Activated CD4-positive, CD25-positive, alpha-beta regulatory T cell treated with anti-CD3 and anti-CD28 coated beads, Interleukin-2, amount 50 U/mL, for 24 hours (primary cell): Measurements from ENCODE around the gene CPE.
A peak's percentile ranks its signal among the peaks of the same experiment; 100 is the strongest.

Experiments used
- ATAC-seq, 2 donors: fragments of 150-1000 bp; cut with Tn5 transposase; one replicate each; pipeline ENCODE4 v1.10.0; 2021; ENCODE audit warnings: mild to moderate bottlenecking in 1 of 2, moderate library complexity in 1 of 2

The CPE gene

DNA sequence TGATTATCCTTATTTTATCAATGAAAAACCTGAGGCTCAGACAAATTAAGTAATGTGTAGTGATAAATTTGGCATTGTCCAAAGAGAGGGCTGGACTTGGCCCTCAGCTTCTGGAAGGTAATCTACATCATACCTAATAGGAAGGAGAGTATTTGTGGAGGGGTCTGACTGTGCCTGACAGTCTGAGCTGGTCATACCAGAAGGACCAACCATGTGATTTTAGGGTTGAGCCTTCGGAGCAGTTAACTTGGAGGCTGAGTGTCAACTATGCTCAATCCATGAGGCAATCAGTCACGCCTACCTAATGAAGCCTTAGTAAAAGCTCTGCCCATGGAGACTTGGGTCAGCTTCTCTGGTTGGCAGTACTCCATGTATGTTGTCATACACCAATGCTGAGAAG lies 136.4 kb downstream of the CPE start:
- ATAC-seq, result no peak

DNA sequence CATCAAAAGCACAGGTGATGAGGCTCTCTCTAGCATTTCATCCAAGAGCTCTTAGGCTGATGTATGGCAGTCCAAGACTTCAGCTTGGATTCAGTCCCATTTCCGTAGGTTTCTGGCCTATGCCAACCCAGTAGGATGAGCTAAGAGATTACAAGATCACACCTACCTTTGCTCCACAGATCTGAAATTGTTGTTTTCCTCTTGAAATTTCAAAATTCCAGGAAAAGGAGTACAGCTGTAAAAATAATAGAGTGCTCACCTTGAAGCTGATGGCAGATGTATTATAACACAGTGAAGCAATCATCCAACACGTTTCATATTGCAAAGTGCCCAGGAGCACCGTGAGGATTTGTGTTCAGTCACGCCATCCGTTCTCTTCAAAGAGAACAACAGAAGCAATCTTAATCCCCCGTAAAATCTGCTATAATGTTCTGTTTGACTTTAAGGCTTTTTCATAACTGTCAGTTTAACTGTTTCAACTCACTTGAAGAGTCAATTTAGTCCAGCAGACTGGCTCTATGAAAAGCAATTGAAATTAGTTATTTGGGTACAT lies 137.5 kb downstream of the CPE start:
- no peak for ATAC-seq

DNA sequence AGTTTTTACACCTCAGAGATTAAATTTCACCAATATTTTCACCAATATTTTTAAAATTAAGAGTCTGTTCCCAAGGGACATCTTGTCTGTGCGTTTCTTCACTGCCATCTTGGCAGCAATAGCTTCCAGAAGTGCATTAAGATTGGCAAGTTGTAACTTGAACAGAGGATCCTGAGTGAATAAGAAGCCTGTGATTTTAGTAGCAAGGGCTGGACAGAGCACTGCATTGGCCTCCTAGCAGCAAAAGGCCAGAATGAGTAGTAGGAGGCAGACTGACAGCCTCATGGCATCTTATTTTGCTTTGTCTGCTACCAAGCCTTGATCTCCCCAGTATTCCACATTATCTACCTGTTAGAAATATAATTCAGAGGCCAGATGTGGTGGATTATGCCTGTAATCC lies 138.4 kb downstream of the CPE start:
- ATAC-seq, result no peak

DNA sequence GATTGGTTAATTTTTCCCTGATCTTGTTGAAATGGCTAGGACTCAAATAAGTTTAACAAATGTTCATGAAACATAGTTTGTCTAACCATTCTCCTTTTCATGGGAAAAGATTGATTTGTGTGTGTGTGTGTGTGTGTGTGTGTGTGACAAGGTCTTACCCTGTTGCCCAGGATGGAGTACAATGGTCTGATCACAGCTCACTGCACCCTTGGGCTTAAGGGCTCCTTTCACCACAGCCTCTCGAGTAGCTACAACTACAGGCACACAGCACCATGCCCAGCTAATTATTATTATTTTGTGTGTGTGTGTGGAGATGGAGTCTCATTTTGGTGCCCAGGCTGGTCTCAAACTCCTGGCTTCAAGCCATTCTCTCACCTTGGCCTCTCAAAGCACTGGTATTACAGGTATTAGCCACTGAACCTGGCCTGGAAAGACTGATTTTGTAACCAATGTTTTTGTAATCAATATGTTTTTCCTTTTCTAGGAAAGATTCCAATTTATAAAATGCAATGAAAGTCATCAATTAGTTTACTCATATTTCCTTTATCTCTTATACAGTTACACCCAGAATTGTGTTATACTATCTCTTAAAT lies 139.3 kb downstream of the CPE start:
- no peak for ATAC-seq

DNA sequence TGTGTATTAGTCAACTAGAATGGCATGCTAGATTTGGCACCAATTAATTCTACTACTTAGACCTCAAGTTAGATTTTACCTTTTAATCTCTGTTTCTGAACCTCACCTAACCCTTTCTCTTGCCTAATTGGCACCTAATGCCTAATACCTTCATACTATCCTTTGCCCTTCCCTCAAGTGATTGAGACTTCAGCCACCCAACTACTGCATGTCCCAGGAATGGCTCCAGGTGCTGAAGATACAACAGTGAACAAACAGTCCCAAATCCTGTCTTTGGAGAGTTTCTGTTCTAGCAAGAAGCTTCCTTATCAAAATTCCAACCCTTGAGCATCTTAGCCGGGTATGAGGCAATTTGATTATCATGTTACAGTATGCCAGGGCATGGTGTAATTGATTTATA lies 139.9 kb downstream of the CPE start:
- no peak for ATAC-seq

DNA sequence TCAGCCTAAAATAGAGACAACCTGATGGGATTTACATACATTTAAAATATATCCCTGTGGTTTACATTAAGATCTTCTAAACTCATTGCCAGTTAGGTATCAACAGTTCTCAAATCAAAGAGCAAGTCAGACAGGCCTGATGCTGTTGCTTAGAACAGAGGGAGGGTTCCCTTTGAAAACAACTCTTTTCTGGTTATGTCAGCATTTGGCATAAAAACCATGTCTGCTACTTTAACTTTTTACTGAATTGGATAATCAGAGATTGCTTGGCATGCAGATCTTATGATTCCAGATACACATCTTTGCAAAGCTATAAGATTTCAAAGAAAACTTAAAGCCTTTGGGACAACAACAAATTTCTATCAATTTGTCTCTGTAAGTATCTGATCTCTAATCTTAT lies 140.8 kb downstream of the CPE start:
- ATAC-seq, result no peak

DNA sequence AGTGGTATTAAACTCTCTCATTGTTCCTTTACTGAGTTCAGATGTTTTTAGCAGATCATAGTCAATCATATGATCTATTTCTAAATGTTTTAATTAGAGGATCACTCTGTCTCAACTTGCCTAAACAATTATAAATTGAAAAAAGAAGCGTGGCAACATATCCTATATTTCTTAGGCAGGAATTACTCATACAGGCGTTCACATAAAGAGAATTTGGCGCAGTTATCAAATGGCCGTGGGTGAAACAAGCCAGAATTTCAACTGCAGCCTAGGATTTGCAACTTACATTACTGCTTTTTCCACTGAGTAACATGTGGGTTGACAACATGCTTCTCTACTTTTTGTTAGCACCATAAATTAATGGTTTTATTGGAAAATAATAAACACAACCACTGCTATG lies 141.3 kb downstream of the CPE start:
- ATAC-seq, result no peak

DNA sequence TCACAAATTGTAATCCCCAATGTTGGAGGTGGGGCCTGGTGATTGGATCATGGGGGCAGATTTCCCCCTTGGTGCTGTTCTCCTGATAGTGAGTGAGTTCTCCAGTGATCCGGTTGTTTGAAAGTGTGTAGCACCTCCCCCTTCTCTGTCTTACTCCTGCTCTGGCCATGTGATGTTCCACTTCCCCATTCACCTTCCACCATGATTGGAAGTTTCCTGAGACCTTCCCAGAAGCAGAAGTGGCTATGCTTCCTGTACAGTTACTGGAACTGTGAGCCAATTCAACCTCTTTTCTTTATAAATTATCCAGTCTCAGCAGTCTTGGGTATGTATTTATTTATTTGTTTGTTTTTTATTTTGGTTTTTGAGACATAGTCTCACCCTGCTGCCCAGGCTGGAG lies 143.2 kb downstream of the CPE start:
- no peak for ATAC-seq

DNA sequence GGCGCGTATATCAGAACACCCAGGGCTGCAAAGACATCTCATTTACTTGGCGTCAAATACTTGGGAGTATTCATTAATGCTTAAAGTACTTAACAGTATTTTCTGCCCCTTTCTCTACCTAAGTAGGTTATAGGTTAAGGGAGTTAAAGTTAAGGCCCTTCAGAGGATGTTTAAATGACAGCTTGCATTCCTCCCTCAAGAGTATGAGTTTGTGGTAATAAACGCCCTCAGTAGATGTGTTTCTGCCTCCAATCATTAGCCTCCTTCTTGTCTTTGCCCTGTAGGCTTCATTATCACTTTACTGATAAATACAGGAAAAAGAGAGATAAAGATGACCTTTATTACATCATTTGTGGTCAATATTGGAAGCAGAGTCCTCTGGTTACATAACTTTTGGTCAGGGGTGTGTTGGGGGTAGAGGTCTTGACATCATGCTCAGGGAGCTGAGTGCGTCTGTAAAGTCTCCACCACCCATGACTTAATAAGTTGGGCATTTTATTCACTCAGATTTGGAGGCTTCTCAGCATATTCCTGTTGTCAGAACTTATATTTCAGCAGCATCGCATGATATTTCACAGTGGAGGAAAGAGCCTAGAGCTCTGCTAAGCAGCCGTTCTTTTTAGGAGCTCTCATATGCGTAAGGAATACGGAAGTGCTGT lies 145.9 kb downstream of the CPE start:
- no peak for ATAC-seq

DNA sequence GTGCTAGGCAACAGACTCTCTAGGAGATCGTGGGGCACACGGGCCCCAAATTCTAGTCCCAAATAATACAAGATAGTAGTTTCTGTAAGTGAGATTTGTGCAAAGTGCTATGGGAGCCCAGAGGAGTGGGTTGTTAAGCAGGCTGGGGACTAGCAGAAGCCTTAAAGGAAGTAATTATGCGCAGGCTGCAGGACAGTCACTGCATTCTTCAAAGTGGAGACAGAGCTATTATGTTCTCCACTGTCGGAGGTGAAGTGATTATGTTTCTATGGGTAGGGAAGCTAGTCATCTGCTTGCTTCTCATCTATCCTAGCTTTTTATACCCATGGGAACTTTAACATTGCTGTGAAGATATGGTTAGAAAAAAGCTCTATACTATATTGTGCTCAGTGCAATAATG lies 154.2 kb downstream of the CPE start:
- no peak for ATAC-seq

DNA sequence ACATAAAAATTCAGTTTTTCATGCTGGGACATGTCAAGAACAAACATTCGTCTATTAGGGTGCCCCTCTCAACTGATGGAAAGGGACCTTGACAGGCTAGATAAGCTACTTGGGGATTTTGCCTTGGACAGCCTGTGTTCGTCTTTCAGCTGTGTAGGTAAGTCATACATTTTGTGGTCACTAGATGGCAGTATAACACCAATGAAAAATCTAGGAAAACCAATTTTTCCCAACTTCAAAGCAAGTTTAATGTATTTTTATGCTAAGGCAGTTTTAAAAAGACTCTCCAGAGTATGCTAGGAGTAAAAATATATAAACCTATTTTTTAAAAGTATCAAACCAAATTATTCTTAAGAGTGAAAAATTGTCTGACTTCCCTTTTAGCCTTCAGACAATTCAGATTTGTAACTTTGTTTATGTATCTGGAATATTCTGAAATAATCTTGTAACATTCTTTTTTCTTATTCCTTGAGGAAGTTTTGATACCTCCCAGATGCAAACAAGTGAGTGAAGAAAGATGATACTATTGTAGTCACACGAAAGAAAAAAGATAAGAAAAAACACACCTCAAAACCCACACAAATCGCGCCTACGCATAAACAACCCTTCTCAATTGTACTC lies 158.3 kb downstream of the CPE start:
- ATAC-seq, result no peak

DNA sequence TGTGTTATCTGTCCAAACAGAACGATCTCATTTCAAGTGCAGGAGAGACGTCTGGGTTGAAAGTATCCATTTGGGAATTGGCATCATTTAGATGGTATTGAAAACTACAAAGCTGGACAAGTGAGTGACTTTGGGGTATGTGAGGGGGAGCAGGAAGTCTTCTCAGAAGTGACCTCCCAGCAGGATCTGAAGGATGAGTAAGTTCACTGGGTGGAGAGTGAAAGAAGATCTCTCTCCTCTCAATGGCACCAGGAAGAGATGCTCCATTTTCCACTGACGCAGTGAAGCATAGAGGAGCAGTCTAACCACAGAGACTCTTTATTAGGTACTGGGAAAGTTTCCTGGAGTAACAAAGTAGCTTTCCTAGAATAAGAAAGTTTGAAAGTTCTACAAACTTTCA lies 161.0 kb downstream of the CPE start:
- no peak for ATAC-seq

DNA sequence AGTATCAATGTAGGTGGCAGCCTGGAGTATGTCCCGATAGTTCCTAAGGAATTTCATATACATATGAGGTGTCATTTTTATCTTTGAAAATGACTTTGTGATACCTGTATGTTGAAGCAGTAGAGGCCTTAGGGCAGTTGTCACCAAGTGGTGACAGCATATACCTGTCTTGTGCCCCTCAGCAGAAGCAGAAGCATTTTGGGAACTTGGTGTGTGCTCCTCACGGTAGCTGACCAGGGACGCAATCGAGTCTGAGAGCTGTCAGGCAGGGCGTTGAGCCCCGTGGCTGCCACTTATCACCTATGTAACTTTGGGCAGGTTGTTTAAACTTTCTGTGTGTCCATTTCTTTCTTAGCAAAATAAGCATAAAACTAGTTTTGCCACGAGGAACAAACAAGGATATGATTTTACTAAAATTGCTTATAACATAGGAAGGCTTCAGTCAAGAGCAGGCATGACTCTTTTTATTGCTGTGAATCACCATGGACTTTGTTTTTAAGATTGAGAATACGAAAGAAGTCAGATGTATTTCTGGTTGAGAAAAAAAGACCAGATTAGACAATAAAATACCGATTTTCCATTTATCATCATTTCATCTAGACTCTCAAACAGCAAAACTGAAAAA lies 161.5 kb downstream of the CPE start:
- ATAC-seq, result peak in 1 of 2 donors; percentile 16

DNA sequence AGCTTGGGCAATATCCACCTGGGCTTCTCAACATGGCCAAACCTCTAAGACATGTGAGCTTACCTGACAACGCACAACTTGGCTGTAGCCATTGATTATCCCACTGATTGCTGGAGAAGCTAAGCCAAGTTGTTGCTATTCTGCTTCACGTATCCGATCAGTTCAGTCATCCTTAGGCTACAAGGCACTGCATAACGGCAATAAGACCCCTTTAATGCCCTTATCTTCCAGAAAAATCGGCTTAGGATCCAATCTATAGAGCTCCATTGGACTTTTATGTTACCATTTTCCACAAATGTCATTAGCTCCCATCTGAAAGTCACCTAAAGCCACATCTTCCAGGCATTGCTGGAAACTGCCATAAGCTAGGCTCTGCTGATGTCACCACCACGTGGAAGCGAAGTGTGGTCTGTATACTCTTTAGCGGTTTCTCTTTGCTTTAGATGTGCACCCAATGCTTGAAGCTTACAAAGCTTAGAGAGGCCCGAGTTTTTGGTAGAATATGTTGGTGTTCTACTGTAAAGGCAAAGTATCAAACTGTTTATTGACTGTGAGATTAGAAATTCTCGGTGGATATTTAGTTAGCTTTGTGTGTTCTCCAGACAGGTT lies 163.1 kb downstream of the CPE start:
- no peak for ATAC-seq

DNA sequence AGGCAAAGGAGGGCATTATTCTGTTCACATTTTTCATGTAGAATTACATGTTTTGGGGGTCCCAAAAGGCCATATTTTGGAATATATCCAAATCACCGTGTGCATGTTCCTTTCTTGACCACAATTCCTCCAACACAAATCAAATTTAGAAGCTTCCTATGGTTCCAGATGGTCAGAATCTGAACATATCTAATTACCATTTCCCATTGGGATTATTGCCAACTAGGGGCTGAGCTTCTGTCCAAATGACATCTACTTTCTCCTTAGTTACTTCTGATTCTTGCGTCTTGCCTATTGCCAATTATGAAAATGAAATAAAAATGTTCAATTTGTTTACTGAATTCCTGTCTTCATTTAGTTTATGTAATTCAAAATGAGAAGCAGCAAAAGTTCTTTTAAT lies 163.7 kb downstream of the CPE start:
- ATAC-seq, result no peak
